COR-L47 (cell line): ENCODE results near the gene COA7.

Experiments used
- DNase-seq: peaks from one replicate; lab custom pipeline; 2025; lab: John Stamatoyannopoulos, UW

Gene COA7

DNA sequence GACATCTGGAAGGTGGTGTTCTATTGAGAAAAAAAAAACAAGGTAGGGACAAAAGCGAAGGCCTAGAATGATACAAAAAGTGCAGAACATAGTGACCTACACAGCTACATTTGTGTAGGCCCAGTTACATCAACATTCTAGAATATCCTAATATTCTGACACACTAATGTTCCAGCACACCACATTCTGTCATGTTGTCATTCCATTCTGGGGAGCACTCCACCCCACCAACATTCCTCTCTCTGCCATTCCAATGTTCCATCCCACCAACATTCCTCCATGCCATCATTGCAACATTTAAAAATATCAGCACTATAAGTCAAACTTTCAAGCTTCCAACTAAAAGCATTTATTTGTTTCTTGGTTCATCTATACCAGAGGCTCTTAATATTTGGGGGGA, 28.5 kb downstream of the COA7 start:
- DNase-seq = no peak

DNA sequence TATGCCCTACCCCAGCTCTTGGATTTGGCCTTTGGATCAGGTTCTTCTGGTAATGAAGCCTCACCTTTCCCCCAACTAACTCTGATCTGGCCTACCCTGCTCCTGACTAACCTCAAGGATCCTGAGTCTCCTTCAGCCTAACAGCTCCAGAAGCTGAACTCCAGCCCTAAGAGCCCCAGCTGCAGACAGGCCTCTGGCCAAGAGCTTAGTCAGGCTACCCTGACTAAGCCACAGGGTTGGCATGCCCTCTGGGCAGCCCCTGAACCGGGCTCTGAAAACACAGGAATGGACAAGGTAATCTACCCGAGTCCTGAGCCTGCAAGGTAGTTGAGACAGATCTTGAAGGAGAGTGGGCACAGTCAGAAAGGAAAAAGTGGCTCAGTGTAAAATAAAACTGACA, 29.4 kb downstream of the COA7 start:
- no peak for DNase-seq

- no peak for DNase-seq
These were observed 30.2 kb downstream of the COA7 start for GRCh38 chr1:52667984-52668383.

GRCh38 chr1:52667290-52667689, 30.9 kb downstream of the COA7 start:
- DNase-seq = no peak

GRCh38 chr1:52665006-52665941, 32.9 kb downstream of the COA7 start:
- DNase-seq = no peak

- no peak for DNase-seq
These were observed 34.4 kb downstream of the COA7 start for GRCh38 chr1:52663716-52664115.

DNA sequence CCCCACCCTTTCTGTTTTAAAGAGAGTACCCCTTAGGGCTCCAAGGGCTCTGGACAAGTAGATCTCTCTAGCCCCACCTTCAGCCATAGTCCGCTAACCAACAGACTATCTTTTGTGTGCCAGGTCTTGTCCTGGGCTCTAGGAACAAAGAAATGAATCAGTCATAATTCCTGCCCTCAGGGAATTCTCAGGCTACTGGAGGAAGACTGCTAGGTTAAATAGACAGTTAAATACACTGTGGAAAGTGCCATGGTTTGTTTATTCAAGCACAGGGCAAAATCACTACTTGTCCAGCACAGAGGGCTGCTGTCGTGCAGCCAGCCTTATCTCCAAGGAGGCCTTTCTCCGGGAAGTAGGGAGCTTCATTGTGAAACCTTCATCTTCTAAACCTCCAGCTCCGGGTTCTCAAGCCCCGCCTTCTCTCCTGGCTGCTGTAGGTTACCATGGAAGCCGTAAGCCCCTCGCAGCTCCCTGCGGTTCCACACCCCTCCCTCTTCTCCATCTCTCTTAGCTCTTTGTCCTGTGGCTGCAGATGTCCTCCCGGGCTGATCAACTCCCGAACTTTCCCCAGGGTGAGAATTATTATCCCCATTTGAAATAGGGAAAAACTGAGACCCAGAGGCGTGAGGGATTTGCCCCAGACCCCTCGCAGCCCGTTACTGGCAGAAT, 35.4 kb downstream of the COA7 start:
- peak; percentile 58 for DNase-seq

- no peak for DNase-seq
These were observed 37.3 kb downstream of the COA7 start for GRCh38 chr1:52660807-52661206.

GRCh38 chr1:52659851-52660596, 38.1 kb downstream of the COA7 start:
- DNase-seq = no peak

- DNase-seq = no peak
These were observed 38.8 kb downstream of the COA7 start for GRCh38 chr1:52659356-52659755.

GRCh38 chr1:52658795-52659194, 39.4 kb downstream of the COA7 start:
- DNase-seq = no peak

GRCh38 chr1:52657702-52658101, 40.4 kb downstream of the COA7 start:
- no peak for DNase-seq

DNA sequence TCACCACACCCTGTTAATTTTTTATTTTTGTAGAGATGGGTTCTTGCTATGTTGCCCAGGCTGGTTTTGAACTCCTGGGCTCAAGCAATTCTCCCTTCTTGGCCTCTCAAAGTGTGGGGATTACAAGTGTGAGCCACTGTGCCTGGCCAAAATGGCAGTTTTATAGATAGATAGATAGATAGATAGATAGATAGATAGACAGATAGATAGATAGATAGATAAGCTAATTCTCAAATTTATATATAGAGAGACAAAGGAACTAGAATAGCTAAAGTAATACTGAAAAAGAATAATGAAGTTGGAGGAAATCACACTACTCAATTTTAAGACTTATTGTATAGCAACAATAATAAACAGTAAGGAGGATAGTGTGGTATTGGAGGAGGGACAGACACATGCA, 44.1 kb downstream of the COA7 start:
- DNase-seq = no peak

DNA sequence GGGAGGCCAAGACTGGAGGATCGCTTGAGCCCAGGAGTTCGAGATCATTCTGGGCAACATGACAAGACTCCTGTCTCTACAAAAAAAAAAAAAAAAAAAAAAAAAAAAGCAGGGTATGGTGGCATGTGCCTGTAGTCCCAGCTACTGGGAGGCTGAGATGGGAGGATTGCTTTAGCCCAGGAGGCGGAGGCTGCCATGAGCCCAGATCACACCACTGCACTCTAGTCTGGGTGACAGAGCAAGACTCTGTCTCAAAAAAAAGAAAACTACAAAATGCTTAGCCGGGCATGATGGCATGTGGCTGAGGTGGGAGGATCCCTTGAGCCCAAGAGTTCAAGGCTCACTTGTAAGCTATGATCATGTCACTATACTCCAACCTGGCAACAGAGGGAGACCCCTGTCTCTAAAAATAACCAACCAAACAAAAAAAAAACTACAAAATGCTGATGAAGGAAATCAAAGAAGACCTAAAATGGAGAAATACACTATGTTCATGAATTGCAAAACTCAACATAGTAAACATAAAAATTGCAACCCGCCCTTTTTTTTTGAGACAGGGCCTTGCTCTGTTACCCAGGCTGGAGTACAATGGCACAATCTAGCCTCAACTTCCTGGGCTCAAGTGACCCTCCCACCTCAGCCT, 44.8 kb downstream of the COA7 start:
- DNase-seq = no peak

GRCh38 chr1:52651904-52652303, 46.2 kb downstream of the COA7 start:
- no peak for DNase-seq

DNA sequence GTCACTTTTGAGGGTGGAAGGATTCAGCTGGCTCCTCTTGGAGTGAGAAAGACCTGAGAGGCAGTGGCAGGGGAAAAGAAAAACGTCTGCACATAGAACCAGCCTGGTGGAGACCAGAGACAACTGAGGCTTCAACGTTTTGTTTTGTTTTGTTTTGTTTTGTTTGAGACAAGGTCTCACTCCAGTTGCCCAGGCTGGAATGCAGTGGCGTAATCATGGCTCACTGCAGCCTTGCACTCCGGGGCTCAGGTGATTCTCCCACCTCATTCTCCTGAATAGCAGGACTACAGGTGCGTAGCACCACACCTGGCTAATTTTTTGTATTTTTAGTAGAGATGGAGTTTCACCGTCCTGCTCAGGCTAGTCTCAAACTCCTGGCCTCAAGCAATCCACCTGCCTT, 52.9 kb downstream of the COA7 start:
- DNase-seq = no peak

- no peak for DNase-seq
These were observed 56.8 kb downstream of the COA7 start for GRCh38 chr1:52641307-52641706.

DNA sequence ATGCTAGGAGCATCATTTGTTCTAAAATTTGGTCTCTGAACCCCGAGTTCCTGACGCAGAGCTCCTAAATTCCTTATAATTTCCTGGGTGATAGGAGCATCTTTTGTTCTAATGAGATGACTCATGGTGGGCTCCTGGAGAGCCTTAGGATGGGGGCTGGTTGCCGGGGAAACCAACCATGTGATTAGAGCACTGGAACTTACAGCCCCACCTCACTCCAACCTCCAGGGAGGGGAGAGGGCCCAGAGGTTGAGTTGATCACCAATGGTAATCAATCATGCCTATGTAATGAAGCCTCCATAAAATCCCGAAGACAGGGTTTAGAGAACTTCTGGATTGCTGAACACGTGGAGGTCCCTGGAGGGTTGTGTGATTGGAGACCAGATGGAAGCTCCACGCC, 57.5 kb downstream of the COA7 start:
- DNase-seq = no peak

GRCh38 chr1:52637946-52638345, 60.2 kb downstream of the COA7 start:
- DNase-seq = no peak

DNA sequence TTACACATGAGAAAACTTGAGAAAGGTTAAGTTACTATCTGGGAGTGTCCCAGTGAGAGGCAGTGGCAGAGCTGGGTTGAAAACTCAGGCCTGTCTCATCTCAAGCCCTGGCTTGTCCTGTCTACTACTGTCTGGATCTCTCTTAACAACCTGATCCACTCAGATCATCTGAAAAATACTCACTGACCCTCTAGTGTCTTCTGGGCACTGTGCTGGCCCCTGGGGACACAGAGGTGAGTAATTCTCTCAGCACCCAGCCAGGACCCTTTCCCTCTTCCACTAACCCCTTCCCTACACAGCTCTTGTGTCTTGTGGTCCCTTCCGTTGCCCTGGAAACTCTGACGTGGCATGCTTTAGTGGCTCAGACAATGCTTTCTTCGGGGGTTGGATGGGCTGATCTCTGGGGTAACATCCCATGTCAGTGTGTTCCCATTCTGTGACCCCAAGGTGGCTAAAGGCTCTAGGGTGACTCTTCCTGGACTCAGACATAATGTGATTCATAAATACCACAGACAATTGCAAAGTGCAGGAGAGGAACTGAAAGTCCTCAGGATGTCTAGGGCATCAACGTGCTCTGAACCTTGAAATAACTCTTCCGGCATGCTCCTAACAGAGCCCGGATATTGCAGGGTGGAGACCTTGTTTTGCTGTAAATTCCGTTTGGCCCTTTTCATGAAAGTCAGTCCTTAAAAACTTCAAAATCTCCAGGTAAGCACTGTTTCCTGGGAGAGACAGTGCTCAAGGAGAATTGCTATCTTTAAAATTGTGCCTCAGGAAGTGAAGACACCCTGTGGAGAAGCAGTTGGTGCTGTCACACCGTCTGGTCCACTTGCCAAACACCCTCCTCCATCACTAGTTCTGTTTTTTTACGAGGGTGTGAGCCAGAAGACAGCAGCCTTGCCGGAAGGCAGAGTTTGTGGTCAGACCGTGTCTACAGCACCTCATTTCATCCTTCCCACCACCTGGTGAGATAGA, 61.1 kb downstream of the COA7 start:
- DNase-seq = no peak
